Effector CD8-positive, alpha-beta T cell (primary cell): ENCODE measurements around the gene OLFM1.
"Not testable (repeated sequence)": the region's sequence is repeated elsewhere in the genome, so short reads cannot be mapped to it uniquely, and the experiment has no call there.

ENCODE experiments used
- DNase-seq: peaks from one replicate; lab custom pipeline; 2025; lab: John Stamatoyannopoulos, UW

The OLFM1 gene

GRCh38 chr9:135107581-135108235, 20.2 kb downstream of the OLFM1 start:
- DNase-seq, result no peak

- DNase-seq, result no peak
These were observed 21.5 kb downstream of the OLFM1 start for GRCh38 chr9:135108831-135109510.

GRCh38 chr9:135109650-135110049, 22.2 kb downstream of the OLFM1 start:
- no peak for DNase-seq

- DNase-seq, result no peak
These were observed 22.9 kb downstream of the OLFM1 start for GRCh38 chr9:135110416-135110815.

GRCh38 chr9:135111600-135111999, 24.1 kb downstream of the OLFM1 start:
- DNase-seq, result not testable (repeated sequence)

- no peak for DNase-seq
These were observed 28.9 kb downstream of the OLFM1 start for GRCh38 chr9:135116371-135116770.

DNA sequence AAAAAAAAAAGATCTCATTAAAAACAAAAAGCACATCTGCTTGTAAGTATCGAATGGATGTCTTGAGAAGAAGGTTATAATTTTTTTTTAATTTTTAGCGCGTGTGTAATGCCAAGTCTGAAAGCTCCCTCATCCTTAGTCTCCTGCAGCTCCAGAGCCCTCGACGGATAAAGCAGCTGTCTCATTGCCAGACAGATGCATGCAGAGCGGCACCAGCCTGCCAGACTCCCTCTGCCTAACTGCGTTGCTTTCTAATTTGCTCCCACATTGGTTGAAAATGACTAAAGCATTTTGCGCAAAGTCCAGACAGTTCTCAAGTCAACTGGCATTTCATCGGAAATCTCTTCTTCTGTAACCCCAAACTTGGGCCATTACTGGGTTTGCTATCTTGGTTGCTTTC, 29.4 kb downstream of the OLFM1 start:
- no peak for DNase-seq

- DNase-seq, result no peak
These were observed 29.8 kb downstream of the OLFM1 start for GRCh38 chr9:135117281-135117680.

GRCh38 chr9:135119496-135120064, 32.1 kb downstream of the OLFM1 start:
- DNase-seq, result no peak

GRCh38 chr9:135120249-135120648, 32.8 kb downstream of the OLFM1 start:
- DNase-seq, result no peak

GRCh38 chr9:135122316-135122715, 34.8 kb downstream of the OLFM1 start:
- DNase-seq, result no peak

- no peak for DNase-seq
These were observed 35.8 kb downstream of the OLFM1 start for GRCh38 chr9:135123126-135123772.

- no peak for DNase-seq
These were observed 36.3 kb downstream of the OLFM1 start for GRCh38 chr9:135123773-135124134.

GRCh38 chr9:135126451-135127187, 39.2 kb downstream of the OLFM1 start:
- DNase-seq, result no peak

GRCh38 chr9:135127718-135128670, 40.5 kb downstream of the OLFM1 start:
- no peak for DNase-seq

DNA sequence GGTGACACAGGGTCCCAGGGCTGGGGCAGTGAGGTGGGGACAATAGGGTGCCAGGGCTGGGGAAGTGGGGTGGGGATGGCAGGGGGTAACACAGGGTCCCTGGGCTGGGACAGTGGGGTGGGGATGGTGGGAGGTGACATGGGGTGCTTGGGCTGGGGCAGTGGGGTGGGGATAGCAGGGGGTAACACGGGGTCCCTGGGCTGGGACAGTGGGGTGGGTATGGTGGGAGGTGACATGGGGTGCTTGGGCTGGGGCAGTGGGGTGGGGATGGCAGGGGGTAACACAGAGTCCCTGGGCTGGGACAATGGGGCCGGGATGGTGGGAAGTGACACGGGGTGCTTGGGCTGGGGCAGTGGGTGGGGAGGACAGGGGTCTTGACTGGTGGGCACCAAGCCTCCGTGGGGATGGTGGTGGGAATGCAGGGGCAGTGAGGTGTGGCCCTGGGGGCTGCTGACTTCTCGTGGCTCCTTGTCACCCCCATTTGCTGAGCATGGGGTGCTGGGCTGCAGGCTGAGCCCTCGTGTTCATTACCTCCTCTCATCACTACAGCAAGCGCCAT, 41.7 kb downstream of the OLFM1 start:
- no peak for DNase-seq

GRCh38 chr9:135130207-135130976, 42.9 kb downstream of the OLFM1 start:
- DNase-seq, result no peak

DNA sequence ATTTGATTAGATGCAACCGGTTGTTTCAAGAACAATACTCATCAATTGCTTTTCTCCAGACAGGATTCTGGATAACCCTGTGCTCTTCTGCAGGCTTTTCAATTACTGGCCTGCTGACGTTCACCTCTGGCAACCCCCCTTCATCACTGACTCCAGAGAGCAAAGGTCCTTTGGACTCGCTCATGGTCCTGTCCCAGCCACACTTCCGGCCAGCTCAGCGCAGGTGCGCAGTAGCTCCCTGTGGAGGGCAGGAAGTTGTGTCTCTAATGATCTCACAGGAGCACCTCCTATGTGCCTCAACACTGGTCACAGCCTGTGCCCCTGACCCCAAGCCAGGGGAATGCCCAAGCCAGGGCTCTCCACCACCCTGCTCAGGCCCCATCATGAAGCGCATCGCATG, 44.0 kb downstream of the OLFM1 start:
- DNase-seq, result no peak

DNA sequence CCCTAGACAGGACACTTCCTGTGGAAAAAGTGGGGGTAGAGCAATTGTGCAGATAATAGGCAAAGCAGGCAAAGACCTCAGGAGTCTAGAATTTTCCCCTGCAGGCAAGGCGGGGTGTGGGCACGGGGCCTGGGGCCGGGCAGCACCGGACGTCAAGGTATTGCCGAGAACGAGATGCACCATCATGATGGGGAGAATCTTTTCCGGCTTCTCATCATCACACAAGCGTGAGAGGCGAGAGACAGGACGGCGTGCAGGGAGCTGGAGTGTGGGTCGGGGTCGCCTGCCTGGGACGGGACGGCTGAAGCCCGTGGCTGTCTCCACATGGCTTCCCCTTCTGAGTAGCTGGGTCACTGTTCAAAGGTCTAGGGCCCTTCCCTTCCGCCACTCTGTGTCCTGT, 44.5 kb downstream of the OLFM1 start:
- no peak for DNase-seq
